Neural cell (in vitro differentiated cells): Measurements from ENCODE around the gene PIK3C2G.

Experiments
- EP300 ChIP-seq: fragments of 450-650 bp; conservative IDR thresholded peaks from 2 replicates; pipeline ENCODE4 v1.6.1; 2014; ENCODE audit warnings: antibody characterized with exemption, mild to moderate bottlenecking, moderate library complexity; ENCODE audit not compliant: poor library complexity, severe bottlenecking
- EZH2 ChIP-seq: fragments of 200-600, 300-800 bp; shearing (Covaris generic), sonication (generic); IDR thresholded peaks from 2 replicates; pipeline ENCODE4 v1.6.1; 2014; ENCODE audit warnings: antibody characterized with exemption, low read length, borderline replicate concordance, mild to moderate bottlenecking; ENCODE audit not compliant: insufficient read depth, poor library complexity, severe bottlenecking
- POLR2AphosphoS5 ChIP-seq: IDR thresholded peaks from 2 replicates; pipeline ENCODE4 v1.6.1; 2012
- RAD21 ChIP-seq: fragments of 450-650 bp; conservative IDR thresholded peaks from 2 replicates; pipeline ENCODE4 v1.6.1; 2014; ENCODE audit warnings: antibody characterized with exemption, mild to moderate bottlenecking, moderate library complexity
- REST ChIP-seq: IDR thresholded peaks from 2 replicates; pipeline ENCODE4 v1.6.1; 2012; ENCODE audit warnings: borderline replicate concordance
- SMC3 ChIP-seq: fragments of 450-650 bp; conservative IDR thresholded peaks from 2 replicates; pipeline ENCODE4 v1.6.1; 2014; ENCODE audit warnings: antibody characterized with exemption, mild to moderate bottlenecking, moderate library complexity; ENCODE audit not compliant: poor library complexity
- TAF1 ChIP-seq: IDR thresholded peaks from 2 replicates; pipeline ENCODE4 v1.6.1; 2012; ENCODE audit warnings: low read depth
- TF ChIP-seq, protein P1 (sequence below): fragments of 450-650 bp; IDR thresholded peaks from 2 replicates; pipeline ENCODE4 v1.5.1; 2014; ENCODE audit warnings: antibody characterized with exemption, mild to moderate bottlenecking, moderate library complexity; ENCODE audit not compliant: poor library complexity, severe bottlenecking

DNA sequence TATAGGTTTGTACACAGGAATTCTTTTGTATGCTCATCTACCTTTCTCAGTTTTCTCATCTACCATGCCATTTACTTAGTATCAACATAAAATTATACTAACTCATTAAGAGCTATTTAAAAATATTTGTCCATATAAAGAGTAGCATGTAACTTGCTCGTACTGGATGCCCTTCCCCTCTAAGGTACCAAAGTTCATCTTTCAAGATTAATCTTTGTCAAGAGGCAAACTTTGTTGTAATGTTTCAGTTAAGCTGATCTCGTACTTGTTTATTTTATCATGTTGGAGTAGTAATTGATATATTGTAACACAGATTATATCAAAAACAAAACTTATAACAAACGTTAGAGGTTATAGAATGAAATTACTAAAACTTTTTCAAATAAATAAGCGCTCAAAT is 128.5 kb downstream of the PIK3C2G start:
- TF ChIP-seq, protein P1, sequence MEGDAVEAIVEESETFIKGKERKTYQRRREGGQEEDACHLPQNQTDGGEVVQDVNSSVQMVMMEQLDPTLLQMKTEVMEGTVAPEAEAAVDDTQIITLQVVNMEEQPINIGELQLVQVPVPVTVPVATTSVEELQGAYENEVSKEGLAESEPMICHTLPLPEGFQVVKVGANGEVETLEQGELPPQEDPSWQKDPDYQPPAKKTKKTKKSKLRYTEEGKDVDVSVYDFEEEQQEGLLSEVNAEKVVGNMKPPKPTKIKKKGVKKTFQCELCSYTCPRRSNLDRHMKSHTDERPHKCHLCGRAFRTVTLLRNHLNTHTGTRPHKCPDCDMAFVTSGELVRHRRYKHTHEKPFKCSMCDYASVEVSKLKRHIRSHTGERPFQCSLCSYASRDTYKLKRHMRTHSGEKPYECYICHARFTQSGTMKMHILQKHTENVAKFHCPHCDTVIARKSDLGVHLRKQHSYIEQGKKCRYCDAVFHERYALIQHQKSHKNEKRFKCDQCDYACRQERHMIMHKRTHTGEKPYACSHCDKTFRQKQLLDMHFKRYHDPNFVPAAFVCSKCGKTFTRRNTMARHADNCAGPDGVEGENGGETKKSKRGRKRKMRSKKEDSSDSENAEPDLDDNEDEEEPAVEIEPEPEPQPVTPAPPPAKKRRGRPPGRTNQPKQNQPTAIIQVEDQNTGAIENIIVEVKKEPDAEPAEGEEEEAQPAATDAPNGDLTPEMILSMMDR: no peak
- no peak for TF ChIP-seq EZH2
- TF ChIP-seq REST: no peak
- TF ChIP-seq TAF1: no peak
- no peak for TF ChIP-seq RAD21
- no peak for TF ChIP-seq SMC3
- TF ChIP-seq POLR2AphosphoS5: no peak
- no peak for TF ChIP-seq EP300
